GM18858 (cell line): ENCODE data around the gene NOL9.
"Not testable (repeated sequence)": the region's sequence is repeated elsewhere in the genome, so short reads cannot be mapped to it uniquely, and the experiment has no call there.

Experiments
- ATAC-seq: cut with Tn5 transposase; IDR thresholded peaks from one replicate; pipeline ENCODE4 v1.9.1; 2021; ENCODE audit not compliant: unreplicated experiment

The NOL9 gene

GRCh38 chr1:6554031-6554906 lies at the start of gene NOL9:
Gene NOL9, minus strand, starts transcription at chr1:6554513. Its CDS starts 11 bp downstream, at chr1:6554502.
- ATAC-seq = no peak

GRCh38 chr1:6603238-6603914 lies 49.1 kb upstream of the NOL9 start:
- ATAC-seq = peak; percentile 19

- peak; percentile 27 for ATAC-seq
These were observed 48.4 kb upstream of the NOL9 start, which contains the start of gene KLHL21 for GRCh38 chr1:6602669-6603237. Gene KLHL21, minus strand, starts transcription at chr1:6602869. Its CDS starts 52 bp downstream, at chr1:6602817.

DNA sequence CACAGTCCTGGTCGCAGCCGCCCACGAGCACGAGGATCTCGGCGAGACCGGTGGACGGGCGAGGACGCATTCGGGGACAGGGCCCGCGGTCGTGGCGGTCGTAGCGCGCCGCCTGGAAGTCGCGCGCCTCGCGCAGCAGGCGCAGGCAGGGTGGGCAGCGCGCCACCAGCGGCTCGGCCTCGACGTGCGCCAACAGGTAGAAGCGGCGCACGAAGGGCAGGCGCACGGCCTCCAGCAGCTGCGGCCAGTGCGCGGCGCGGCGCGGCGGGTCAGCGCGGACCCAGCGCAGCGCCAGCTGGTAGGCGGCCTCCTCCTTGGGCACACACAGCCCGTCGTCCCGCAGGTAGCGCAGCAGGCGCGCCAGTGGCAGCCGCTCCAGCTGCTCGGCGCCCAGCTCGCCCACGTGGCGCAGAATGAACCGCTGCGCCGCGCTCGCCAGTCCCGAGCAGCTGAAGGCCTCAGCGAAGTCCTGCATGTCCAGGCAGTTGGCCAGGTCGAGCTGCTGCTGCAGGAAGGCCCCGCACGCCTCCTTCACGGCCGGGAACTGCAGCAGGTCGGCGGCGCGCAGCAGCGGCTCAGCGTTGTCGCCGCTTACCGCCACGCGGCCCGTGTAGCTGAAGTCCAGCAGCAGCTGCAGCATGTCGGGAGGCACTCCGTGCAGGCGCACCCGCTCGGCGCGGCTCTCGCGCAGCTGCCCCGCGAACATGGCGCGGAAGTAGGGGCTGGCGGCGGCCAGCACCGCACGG lies 47.8 kb upstream of the NOL9 start:
- ATAC-seq = peak; percentile 4

DNA sequence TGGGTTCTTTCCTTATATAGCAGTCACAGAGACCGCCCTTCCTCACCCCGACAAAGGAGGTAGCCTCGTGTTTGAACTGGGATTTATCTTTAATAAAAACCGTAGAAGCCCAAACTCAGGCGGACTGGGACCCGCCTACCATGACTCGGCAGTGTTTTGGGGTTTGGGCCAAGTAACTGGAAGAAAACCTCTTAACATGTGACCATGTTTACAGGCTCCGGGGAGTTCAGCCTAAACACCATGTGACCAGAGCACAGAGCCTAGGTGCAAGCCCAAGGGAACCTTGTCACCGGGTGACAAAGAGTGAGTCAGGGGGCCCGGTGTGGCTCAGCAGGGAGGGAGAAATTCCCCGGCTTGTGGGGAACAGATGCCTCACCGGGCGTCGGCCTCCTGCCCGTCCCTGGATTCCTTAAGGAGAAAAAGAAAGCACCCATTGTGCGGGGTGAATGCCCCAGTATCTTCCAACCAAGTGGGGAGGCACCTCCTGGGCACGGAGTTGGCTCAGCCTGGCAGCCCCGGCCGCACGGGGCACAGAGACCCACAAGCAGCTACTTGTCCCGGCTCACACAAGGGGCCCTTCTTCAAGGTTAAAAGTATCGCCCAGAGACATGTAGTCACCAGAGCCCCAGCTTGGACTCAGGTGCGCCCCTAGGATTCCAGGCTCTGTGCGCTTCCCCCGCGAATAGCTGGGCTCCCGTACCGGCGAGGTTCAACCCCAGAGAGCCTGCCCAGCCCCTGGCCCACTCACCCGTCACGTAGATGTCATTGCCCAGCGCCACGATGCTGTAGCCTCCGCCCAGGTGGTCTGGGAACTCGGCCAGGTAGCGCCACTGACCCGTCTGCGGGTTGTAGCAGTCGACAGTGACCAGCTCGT lies 47.0 kb upstream of the NOL9 start:
- peak; percentile 31 for ATAC-seq

GRCh38 chr1:6600410-6601048 lies 46.2 kb upstream of the NOL9 start:
- ATAC-seq = no peak

DNA sequence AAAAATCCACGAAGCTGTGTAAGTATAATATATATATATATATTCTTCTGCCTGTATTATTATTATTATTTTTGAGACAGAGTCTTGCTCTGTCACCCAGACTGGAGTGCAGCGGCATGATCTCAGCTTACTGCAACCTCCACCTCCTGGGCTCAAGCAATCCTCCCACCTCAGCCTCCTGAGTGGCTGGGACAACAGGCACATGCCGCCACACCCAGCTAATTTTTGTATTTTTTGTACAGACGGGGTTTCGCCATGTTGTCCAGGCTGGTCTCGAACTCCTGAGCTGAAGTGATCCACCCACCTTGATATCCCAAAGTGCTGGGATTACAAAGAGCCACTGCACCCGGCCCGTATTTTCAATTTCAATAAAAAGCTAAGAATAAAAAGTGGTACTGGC lies 45.7 kb upstream of the NOL9 start:
- not testable (repeated sequence) for ATAC-seq

DNA sequence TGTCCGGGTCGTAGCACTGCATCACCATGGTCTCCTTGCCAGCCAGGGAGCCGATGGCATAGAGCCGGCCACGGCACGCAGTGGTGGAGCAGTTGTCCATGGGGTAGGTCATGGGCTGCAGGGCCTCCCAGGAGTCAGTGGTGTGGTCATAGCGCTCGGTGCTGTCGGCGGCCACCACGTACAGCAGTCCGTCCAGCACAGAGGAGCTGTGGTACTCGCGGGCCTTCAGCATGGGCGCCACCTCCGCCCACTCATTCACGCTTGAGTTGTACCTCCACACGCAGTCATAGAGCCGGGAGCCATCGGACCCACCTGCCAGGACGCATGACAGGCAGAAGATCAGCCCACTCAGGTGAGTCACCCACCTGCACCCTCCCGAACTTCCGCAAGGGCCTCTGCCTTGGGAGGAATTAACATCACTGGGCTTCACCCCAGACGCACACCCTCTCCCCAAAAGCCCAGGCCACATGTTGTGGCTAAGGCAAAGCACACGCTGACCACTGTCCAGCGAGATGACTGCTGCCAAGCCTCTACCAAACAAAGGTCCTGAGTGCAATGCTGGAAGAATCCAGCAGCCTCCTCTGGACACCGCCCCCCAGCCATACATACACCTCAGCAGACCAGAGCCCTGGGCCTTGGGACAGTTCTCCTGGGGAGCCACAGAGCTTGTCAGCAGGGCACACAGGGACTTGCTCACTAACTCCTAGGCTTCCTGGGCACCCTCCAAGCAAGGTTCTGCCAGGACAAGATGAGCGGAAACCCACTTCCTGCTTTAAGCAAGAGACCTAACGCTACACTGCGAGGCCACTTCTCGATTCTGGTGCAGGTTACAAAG lies 45.0 kb upstream of the NOL9 start:
- ATAC-seq = no peak

GRCh38 chr1:6597777-6598131 lies 43.4 kb upstream of the NOL9 start:
- no peak for ATAC-seq

DNA sequence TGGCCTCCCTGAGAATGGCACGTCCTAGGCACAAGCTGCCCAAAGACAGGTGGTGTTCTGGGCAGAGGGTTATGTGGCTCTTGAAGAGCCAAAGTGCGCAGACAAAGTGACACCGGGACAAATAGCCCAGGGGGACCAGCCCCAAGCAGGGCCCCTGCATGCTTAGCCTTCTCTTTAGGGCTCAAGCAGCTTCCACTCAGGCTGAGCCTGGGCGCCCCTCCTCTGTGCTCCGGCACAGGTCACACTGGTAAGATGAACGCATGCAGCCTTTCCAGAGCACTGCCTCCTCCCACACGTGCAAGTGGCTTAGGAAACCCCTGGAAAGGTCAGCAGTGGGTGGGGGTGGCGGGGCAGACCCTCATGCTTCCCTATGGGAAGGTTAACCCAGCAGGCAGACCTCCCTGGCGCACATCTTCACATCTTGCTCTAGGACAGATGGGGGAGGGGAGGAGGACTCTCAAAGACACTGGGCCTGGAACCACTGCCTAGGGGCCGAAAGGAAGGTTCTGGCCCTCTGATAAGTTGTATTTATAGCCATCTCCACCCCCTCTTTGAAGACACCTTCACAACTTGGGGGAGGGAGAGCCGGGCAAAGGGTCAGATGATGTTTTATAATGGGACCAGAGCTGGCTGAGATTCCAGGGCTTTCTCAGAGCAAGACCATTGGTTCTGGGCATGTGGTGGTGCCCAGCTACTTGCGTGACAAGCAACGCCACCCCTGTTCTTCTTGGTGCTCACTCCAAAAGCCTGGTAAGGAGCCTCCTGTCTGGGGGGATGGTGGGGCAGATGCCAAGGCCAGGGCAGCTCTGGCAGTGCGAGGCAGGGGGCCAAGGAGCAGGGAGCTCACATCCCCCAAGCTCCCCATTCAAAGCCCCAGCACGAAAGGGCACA lies 42.8 kb upstream of the NOL9 start:
- ATAC-seq = no peak

- no peak for ATAC-seq
These were observed 42.0 kb upstream of the NOL9 start for GRCh38 chr1:6596351-6596750.

DNA sequence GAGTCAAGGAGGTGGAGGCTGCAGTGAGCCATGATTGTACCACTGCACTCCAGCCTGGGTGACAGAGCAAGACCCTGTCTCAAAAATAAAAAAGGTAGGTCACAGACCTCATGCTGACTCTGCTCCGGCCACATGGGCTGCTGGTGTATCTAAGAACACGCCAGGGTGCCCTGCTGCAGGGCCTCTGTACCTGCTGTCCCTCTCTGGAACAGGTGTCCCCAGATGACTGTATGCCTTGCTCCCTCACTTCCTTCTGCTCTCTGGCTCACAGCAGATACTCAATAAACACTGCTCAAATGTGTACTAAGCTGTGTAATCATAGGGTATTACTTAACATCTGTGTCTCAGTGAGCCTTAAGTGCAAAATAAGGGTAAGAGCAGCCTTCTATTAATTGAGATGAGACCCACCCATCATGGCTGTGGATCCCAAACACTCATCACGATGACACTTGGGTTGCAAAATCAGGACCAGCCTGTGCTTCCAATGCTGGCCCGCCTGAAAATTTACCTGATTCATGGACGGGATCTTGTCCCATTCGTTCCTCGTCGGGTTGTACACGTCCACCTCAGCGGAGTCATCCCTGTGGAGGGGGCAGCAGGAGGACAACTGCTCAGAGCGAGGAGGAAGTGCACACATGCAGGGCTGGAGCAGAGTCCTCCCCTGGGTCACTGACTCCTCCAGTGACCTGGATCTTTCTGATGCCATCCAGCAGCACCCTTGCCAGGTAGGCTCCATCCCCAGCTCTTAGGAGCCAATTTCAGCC lies 40.8 kb upstream of the NOL9 start:
- no peak for ATAC-seq

DNA sequence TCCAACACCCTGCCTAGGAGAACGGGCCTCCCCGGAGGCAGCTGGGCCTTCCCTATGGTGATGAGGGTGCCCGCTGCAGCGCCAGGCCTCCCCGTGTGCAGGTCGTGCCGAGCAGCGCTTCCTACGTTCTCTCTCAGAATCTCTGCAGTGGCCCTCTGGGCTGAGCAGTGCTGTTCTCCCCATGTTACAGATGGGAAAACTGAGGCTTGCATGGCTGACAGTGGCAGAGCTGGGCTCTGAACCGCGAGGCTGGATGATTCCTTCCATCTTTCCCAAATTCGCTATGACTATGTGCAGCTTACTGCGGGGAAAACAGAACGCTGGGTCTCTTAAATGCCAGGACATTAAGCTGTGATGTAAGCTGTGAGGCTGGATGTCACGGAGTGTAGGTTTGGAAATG lies 39.5 kb upstream of the NOL9 start:
- no peak for ATAC-seq

- no peak for ATAC-seq
These were observed 38.7 kb upstream of the NOL9 start for GRCh38 chr1:6592865-6593593.

- no peak for ATAC-seq
These were observed 38.1 kb upstream of the NOL9 start for GRCh38 chr1:6592441-6592840.

GRCh38 chr1:6591644-6592043 lies 37.3 kb upstream of the NOL9 start:
- no peak for ATAC-seq

DNA sequence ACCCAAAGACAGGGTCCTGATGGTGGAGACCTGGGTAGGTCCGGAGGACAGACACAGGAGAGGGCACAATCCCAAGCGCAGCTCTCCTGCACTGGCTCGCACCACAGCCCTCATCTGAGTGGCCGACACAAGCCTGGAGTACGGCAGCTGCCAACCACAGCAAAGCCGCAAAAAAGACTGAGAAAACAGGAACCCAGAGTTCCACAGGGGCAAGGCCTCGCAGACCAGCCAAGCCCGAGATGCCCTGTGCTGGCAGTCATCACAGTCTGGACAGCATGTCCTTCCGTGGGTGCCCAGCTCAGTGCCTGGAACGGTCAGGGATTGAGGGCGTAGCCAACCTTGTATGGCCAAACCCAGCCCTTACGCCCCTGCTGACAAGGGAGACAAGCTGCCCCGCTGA lies 36.9 kb upstream of the NOL9 start:
- ATAC-seq = no peak
